PC-3 (cell line): ENCODE results near the gene GTPBP6. TPM values are rescaled to one million over a fixed set of nuclear protein-coding genes. Genes with fewer than 3 reads are reported as not detected.

Source experiments
- ATAC-seq: fragments of 200-7000 bp; cut with Tn5 transposase; 2 replicates; pipeline ENCODE4 v1.9.1; 2020; ENCODE audit warnings: mild to moderate bottlenecking, moderate library complexity
- BruUV-seq: library from RNA; stranded (reverse); fragments of 400-500 nt; replicated peaks from 2 replicates; lab custom pipeline; 2021; lab: Mats Ljungman, UMichigan
- CTCF ChIA-PET: fragments of 300-600 bp; sonication (Branson Sonifier 250); formaldehyde crosslinking; loops from one replicate; lab custom pipeline; 2022; ENCODE audit warnings: antibody characterized with exemption; lab: Charles Lee
- POLR2A ChIA-PET: fragments of 300-600 bp; sonication (Branson Sonifier 250); formaldehyde crosslinking; loops from one replicate; lab custom pipeline; 2022; ENCODE audit warnings: antibody characterized with exemption; ENCODE audit not compliant: unreplicated experiment; lab: Charles Lee
- DNase-seq: peaks from one replicate; pipeline ENCODE4 v3.0.0-alpha.2; 2015
- H2AFZ ChIP-seq: fragments of 300-600 bp; sonication (generic); 2 replicates; pipeline ENCODE4 v1.6.0; 2016; ENCODE audit warnings: antibody characterized with exemption, low read length
- H3F3A ChIP-seq: fragments of 300-600 bp; sonication (generic); one replicate; pipeline ENCODE4 v1.6.0; 2017; ENCODE audit warnings: antibody characterized with exemption, low read length, control low read depth, mild to moderate bottlenecking; ENCODE audit not compliant: unreplicated experiment
- H3K27ac ChIP-seq: fragments of 300-600 bp; sonication (generic); 2 replicates; pipeline ENCODE4 v1.5.1; 2016; ENCODE audit warnings: mild to moderate bottlenecking, low read length
- H3K27me3 ChIP-seq: fragments of 300-600 bp; sonication (generic); 2 replicates; pipeline ENCODE4 v1.6.1; 2016; ENCODE audit warnings: low read length, mixed read lengths
- H3K36me3 ChIP-seq: fragments of 300-600 bp; sonication (generic); 2 replicates; pipeline ENCODE4 v1.6.1; 2016; ENCODE audit warnings: low read depth, mixed run types, low read length, mixed read lengths
- H3K4me1 ChIP-seq: fragments of 300-600 bp; sonication (generic); 2 replicates; pipeline ENCODE4 v1.5.1; 2016; ENCODE audit warnings: low read length; ENCODE audit not compliant: insufficient read depth
- H3K4me2 ChIP-seq: fragments of 300-600 bp; sonication (generic); 2 replicates; pipeline ENCODE4 v1.6.0; 2016; ENCODE audit warnings: low read length
- H3K4me3 ChIP-seq: fragments of 300-600 bp; sonication (generic); 2 replicates; pipeline ENCODE4 v1.5.1; 2016; ENCODE audit warnings: mild to moderate bottlenecking, low read length, mixed read lengths
- H3K79me2 ChIP-seq: fragments of 300-600 bp; sonication (generic); 2 replicates; pipeline ENCODE4 v1.6.1; 2017; ENCODE audit warnings: low read length, mixed read lengths
- H3K9ac ChIP-seq: fragments of 300-600 bp; sonication (generic); 2 replicates; pipeline ENCODE4 v1.6.0; 2016; ENCODE audit warnings: mild to moderate bottlenecking, low read length
- H3K9me2 ChIP-seq: fragments of 300-600 bp; sonication (generic); replicated peaks from 2 replicates; pipeline ENCODE4 v1.6.1; 2016; ENCODE audit warnings: mixed run types, low read length, mixed read lengths
- H3K9me3 ChIP-seq: fragments of 300-600 bp; sonication (generic); 2 replicates; pipeline ENCODE4 v1.6.1; 2016; ENCODE audit warnings: low read length, mixed read lengths
- H4K20me1 ChIP-seq: fragments of 300-600 bp; sonication (generic); 2 replicates; pipeline ENCODE4 v1.6.1; 2016; ENCODE audit warnings: low read length, mixed read lengths
- EZH2 ChIP-seq: fragments of 300-600 bp; sonication (generic); IDR thresholded peaks from one replicate; pipeline ENCODE4 v1.6.1; 2017; ENCODE audit warnings: antibody characterized with exemption, mild to moderate bottlenecking, low read length; ENCODE audit not compliant: unreplicated experiment
- EZH2phosphoT487 ChIP-seq: fragments of 300-600 bp; sonication (generic); IDR thresholded peaks from 2 replicates; pipeline ENCODE4 v1.6.1; 2018; ENCODE audit warnings: mild to moderate bottlenecking, antibody characterized with exemption, low read length, borderline replicate concordance
- intact Hi-C: fragments of 100-400 bp; cut with micrococcal nuclease; formaldehyde crosslinking; loops from 2 replicates; pipeline ENCODE4 v1.9.0; 2023
- total RNA-seq: library from RNA; depleted of rRNA; stranded (reverse); fragments of >200 nt; gene quantifications from 2 replicates; pipeline ENCODE4 v1.2.3, GENCODE V29; 2014
- TF ChIP-seq, protein P1 (sequence below): fragments of 300-600 bp; sonication (generic); conservative IDR thresholded peaks from 2 replicates; pipeline ENCODE4 v1.5.1; 2017; ENCODE audit warnings: antibody characterized with exemption, low read depth, mild to moderate bottlenecking, low read length

The GTPBP6 gene
- total RNA-seq, 1 experiment from 2014 or later = 38.8 TPM

DNA sequence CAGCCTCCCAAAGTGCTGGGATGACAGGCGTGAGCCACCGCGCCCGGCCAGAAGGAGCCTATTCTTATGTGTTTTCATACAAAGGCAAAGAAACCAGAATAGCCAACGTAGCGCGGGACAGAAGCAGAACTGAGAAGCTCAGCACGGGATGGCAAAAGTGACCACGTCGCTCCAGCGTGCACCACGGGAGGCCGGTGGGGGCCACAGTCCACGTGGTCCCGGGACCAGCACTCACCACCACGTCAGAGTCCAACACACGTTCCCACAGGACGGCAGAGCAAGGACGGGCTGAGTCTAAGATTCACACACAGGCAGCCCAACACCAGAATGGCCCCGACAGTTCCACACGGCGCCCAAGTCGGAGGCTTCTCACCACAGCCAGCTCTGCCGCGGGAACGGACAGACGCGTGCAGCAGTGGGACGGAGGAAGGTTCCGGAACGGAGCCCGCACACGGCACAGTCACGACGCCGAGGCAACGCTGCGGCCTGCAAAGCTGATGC, 18.8 kb upstream of the GTPBP6 start:
- H3K9me2 ChIP-seq = no peaks in the 10 kb centered on the region
- TF ChIP-seq EZH2phosphoT487 = no peak
- TF ChIP-seq, protein P1, sequence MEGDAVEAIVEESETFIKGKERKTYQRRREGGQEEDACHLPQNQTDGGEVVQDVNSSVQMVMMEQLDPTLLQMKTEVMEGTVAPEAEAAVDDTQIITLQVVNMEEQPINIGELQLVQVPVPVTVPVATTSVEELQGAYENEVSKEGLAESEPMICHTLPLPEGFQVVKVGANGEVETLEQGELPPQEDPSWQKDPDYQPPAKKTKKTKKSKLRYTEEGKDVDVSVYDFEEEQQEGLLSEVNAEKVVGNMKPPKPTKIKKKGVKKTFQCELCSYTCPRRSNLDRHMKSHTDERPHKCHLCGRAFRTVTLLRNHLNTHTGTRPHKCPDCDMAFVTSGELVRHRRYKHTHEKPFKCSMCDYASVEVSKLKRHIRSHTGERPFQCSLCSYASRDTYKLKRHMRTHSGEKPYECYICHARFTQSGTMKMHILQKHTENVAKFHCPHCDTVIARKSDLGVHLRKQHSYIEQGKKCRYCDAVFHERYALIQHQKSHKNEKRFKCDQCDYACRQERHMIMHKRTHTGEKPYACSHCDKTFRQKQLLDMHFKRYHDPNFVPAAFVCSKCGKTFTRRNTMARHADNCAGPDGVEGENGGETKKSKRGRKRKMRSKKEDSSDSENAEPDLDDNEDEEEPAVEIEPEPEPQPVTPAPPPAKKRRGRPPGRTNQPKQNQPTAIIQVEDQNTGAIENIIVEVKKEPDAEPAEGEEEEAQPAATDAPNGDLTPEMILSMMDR = no peak
- no peak overlapping the region for H3K27ac ChIP-seq
- no peaks in the 10 kb centered on the region for H3K27me3 ChIP-seq
- ATAC-seq = no peak
- ChIA-PET POLR2A (no interaction called here), CTCF (no interaction called here)
- H3K4me2 ChIP-seq = no peak overlapping the region
- no peaks in the 10 kb centered on the region for H3F3A ChIP-seq
- H3K4me3 ChIP-seq = no peak overlapping the region
- H3K36me3 ChIP-seq = no peaks in the 10 kb centered on the region
- no peaks in the 10 kb centered on the region for H4K20me1 ChIP-seq
- no peak overlapping the region for H3K9ac ChIP-seq
- no peaks in the 10 kb centered on the region for H3K79me2 ChIP-seq
- BruUV-seq = no TSS peak
- no peak overlapping the region for H2AFZ ChIP-seq
- intact Hi-C loops = no loop called here
- H3K4me1 ChIP-seq = no peaks in the 10 kb centered on the region
- no peak for DNase-seq
- H3K9me3 ChIP-seq = no peaks in the 10 kb centered on the region

DNA sequence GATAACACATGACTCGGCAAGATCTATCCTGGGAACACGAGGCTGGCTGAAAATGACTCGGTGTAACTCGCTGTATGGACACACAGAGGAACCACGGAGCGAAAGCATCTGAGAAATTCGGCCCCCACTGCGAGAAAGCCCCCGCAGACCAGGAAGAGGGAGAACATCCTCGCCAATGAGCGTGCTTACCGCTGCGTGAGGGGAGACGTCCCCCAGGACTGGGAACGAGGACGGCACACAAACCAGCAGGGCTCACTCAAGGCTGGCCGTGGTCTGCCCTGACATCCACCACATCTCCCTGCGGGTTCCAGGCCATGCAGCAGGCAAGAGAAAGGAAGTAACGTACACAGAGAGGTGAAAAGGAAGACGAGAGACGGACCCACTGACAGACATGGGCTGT, 17.6 kb upstream of the GTPBP6 start:
- ATAC-seq (no peak), DNase-seq (no peak)
- no peaks in the 10 kb centered on the region for H3K9me2 ChIP-seq
- H3F3A ChIP-seq = no peaks in the 10 kb centered on the region
- no peak overlapping the region for H3K4me3 ChIP-seq
- no peaks in the 10 kb centered on the region for H3K27me3 ChIP-seq
- TF ChIP-seq EZH2 = no peak
- TF ChIP-seq EZH2phosphoT487 = no peak
- H3K4me1 ChIP-seq = no peaks in the 10 kb centered on the region
- H3K9ac ChIP-seq = no peak overlapping the region
- H2AFZ ChIP-seq = no peak overlapping the region
- intact Hi-C loops = no loop called here
- H3K9me3 ChIP-seq = no peaks in the 10 kb centered on the region
- no peak overlapping the region for H3K27ac ChIP-seq
- H3K4me2 ChIP-seq = no peak overlapping the region
- BruUV-seq = no TSS peak
- POLR2A ChIA-PET = no interaction called here
- H4K20me1 ChIP-seq = no peaks in the 10 kb centered on the region
- no peaks in the 10 kb centered on the region for H3K36me3 ChIP-seq
- CTCF ChIA-PET = no interaction called here
- no peaks in the 10 kb centered on the region for H3K79me2 ChIP-seq

DNA sequence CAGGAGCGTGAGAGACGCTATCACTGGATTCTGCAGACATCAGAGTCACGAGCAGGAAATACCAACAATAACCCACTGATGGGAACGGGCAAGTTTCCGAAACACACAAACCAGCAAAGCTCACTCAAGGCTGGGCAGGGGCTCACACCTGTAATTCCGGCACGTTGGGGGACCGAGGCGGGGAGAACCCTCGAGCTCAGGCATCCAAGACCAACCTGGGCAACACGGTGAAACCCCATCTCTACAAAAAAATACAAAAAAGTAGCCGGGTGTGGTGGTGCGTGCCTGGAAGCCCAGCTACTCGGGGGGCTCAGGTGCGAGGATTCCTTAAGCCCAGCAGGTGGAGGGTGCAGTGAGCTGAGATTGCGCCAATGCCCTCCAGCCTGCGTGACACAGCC, 17.2 kb upstream of the GTPBP6 start:
- no peaks in the 10 kb centered on the region for H3K9me2 ChIP-seq
- no peak overlapping the region for H3K4me3 ChIP-seq
- H3K27me3 ChIP-seq = no peaks in the 10 kb centered on the region
- ChIA-PET POLR2A (no interaction called here), CTCF (no interaction called here)
- no peaks in the 10 kb centered on the region for H3F3A ChIP-seq
- no peak overlapping the region for H3K9ac ChIP-seq
- no peak overlapping the region for H2AFZ ChIP-seq
- BruUV-seq = no TSS peak
- intact Hi-C loops = no loop called here
- DNase-seq (no peak), ATAC-seq (no peak)
- H3K4me1 ChIP-seq = no peaks in the 10 kb centered on the region
- no peaks in the 10 kb centered on the region for H4K20me1 ChIP-seq
- no peaks in the 10 kb centered on the region for H3K36me3 ChIP-seq
- no peak for TF ChIP-seq EZH2
- TF ChIP-seq, protein P1 = no peak
- TF ChIP-seq EZH2phosphoT487 = no peak
- H3K79me2 ChIP-seq = no peaks in the 10 kb centered on the region
- no peak overlapping the region for H3K4me2 ChIP-seq
- H3K27ac ChIP-seq = no peak overlapping the region
- no peaks in the 10 kb centered on the region for H3K9me3 ChIP-seq
